Fibroblast of villous mesenchyme (primary cell): ENCODE measurements around the gene GNAL. TPM values are rescaled to one million over a fixed set of nuclear protein-coding genes. Genes with fewer than 3 reads are reported as not detected.
"Not testable (repeated sequence)": the region's sequence is repeated elsewhere in the genome, so short reads cannot be mapped to it uniquely, and the experiment has no call there.

Source experiments
- DNase-seq: peaks from one replicate; pipeline ENCODE4 v3.0.0-alpha.2; 2010; ENCODE audit warnings: low read depth
- H3K4me3 ChIP-seq: 2 replicates; pipeline ENCODE4 v1.5.1; 2011; ENCODE audit warnings: low read depth, mild to moderate bottlenecking, low read length
- total RNA-seq: library from RNA; depleted of rRNA; stranded (reverse); fragments of >200 nt; gene quantifications from 2 replicates; pipeline ENCODE4 v1.2.3, GENCODE V29; 2012
- TF ChIP-seq, protein P1 (sequence below): IDR thresholded peaks from 2 replicates; pipeline ENCODE4 v1.5.1; 2012; ENCODE audit warnings: low read depth, mild to moderate bottlenecking, low read length; ENCODE audit not compliant: insufficient read depth

Gene GNAL
- total RNA-seq, 1 donor: under 0.01 TPM

DNA sequence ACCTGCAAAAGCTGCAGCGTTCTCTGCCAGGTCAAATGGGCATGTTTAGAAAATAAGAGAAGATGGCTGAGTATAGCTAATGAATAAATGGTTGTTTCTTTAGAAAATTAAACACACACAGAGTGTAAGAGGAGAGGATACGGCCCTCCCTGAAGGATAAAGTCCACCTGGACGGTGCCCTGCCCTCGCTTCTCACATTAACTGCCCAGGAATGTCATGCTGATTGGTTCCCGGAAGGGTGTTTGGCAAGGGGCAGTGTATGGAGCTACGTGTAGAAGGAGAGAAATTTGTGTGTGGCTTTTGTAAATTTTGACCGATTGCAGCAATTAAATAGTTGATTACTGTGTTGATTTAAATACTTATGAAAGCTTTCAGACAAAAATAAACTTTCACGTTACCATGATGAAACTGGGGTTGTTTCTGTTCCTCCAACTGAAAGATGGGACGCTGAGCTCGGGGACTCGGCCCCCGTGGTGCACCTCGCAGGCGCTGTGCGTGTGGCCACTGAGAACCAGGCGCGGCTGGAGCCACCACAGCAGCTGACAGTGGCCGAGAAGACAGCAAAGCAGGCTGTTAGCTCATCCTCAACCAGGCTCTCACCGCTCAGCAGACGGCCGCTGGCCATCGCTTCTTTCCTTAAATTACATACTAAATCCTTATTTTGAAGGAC lies 196.3 kb downstream of the GNAL start:
- DNase-seq: no peak
- TF ChIP-seq, protein P1, sequence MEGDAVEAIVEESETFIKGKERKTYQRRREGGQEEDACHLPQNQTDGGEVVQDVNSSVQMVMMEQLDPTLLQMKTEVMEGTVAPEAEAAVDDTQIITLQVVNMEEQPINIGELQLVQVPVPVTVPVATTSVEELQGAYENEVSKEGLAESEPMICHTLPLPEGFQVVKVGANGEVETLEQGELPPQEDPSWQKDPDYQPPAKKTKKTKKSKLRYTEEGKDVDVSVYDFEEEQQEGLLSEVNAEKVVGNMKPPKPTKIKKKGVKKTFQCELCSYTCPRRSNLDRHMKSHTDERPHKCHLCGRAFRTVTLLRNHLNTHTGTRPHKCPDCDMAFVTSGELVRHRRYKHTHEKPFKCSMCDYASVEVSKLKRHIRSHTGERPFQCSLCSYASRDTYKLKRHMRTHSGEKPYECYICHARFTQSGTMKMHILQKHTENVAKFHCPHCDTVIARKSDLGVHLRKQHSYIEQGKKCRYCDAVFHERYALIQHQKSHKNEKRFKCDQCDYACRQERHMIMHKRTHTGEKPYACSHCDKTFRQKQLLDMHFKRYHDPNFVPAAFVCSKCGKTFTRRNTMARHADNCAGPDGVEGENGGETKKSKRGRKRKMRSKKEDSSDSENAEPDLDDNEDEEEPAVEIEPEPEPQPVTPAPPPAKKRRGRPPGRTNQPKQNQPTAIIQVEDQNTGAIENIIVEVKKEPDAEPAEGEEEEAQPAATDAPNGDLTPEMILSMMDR: no peak
- H3K4me3 ChIP-seq: no peak overlapping the region

DNA sequence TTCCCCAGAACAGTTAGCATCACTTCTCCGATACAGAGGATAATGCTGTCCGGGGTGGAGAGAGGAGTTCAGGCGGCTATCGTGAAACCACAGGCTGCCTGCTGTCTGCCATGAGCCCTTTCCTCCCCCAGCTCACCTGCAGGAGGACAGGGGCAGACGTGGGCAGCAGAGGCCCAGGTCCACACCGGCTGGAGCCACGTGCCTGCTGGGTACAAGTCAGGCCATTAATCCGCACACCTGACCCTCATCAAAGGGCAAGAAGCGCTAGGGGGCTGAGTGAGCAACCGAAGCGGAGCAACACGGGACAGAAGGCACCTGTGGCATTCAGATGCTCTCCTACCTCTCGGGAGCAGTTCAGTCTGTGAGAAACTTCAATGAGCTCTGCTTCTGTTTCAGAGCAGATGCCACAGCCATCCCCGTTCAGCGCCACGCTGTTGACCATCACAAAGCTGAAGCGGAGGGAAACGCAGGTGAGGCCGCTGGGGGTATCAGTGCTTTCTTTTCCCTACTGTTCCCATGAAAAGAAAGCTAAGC lies 197.6 kb downstream of the GNAL start:
- TF ChIP-seq, protein P1: no peak
- DNase-seq: no peak
- no peak overlapping the region for H3K4me3 ChIP-seq

DNA sequence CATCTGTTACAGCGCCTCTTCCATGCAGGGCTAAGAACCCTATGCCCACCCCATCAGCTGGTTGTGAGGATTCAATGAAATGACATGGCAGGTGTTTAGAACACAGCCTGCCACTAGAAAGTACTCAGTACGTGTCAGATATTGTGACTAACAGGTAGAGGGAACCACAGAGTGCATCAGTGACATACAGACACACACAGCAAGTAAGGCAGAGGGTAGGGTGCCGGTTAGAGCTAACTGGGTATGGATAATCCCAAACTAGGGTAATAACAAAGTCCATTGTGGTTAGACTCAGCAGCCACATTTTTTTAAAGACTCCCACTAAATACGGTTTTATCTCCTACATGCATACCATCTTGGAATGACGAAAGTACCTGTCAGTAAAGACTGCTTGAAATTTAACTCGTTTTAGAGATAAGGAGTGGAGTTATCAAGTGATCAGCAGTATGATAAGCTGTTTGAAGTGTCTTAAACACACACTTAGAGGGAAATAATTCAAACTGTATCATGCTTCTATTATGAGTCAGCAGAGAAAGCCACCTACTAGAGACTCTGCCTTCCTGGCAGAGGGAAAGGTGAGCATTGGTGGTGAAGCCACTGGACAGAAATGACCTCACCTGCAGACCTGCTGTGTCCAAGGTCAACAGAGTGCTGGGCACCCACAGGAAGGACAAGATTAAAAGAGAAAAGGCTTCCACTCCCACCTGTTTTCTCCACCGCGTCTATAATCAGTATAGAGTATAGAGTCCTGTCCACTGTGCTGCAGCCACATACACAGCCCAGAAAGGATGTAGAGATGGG lies 198.5 kb downstream of the GNAL start:
- no peak for DNase-seq

DNA sequence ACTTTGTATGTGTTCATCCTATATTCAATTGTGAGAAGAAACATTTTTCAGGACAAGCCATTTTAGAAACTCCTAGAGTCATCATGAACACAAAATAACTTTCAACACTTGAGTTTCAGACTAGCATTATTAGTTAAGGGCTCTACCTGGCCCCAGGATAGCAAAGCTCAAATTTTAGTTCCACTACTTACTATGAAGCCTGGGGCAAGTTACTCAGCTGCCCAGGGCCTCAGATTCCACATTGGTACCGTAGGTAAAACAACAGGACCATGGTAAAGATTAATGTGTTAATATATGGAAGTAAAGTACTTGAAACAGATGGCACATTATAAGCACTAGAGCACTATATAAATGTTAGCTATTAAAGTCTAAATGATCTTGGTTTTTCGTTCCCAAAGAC lies 199.7 kb downstream of the GNAL start:
- TF ChIP-seq, protein P1: no peak
- no peak for DNase-seq
- no peak overlapping the region for H3K4me3 ChIP-seq

More for the DNA sequence above, 198.5 kb downstream of the GNAL start:
- H3K4me3 ChIP-seq: no peak overlapping the region
- TF ChIP-seq, protein P1: no peak

DNA sequence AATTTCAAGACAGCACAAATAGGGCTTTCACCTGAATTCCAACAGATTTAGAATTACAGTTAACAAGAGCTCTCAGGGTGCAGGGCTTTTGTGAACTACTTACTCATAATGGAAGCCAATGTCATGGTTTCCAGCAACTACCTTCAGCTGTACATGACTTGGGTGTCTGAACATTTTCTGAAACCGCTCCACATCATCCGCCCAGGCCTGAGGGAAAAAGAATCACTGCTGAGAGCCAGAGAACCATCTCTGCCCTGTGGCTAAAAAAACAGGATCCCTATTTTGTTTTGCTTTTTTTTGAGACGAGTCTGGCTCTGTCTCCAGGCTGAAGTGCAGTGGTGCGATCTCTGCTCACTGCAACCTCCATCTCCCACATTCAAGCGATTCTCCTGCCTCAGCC lies 200.2 kb downstream of the GNAL start:
- TF ChIP-seq, protein P1: no peak
- DNase-seq: no peak

DNA sequence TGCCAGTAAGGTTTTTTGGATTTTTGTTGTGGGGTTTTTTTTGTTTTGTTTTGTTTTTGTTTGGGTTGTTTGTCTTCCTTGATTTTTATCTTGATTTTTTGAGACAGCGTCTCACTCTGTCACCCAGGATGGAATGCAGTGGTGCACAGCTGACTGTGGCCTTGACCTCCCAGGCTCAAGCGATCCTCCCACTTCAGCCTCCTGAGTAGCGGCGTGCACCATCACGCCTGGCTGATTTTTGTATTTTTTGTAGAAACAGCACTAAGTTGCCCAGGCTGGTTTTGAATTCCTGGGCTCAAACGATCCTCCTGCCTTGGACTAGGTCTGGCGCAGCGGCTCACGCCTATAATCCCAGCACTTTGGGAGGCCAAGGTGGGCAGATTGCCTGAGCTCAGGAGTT lies 202.7 kb downstream of the GNAL start:
- no peak for DNase-seq
- TF ChIP-seq, protein P1: no peak
- no peak overlapping the region for H3K4me3 ChIP-seq

More for the DNA sequence above, 200.2 kb downstream of the GNAL start:
- no peak overlapping the region for H3K4me3 ChIP-seq

DNA sequence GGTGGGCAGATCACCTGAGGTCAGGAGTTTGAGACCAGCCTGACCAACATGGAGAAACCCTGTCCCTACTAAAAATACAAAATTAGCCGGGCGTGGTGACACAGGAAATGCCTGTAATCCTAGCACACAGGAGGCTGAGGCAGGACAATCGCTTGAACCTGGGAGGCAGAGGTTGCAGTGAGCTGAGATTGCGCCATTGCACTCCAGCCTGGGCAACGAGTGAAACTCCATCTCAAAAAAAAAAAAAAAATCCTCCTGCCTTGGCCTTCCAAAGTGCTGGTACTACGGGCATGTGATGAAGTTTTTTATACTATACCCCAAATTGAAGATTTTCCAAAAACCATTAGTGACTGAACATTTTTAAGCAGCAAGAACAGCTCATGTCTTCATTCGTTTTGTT lies 203.4 kb downstream of the GNAL start:
- H3K4me3 ChIP-seq, DNase-seq: not testable (repeated sequence)
